ENCODE data around the gene SLC3A2.

SLC3A2 gene

DNA sequence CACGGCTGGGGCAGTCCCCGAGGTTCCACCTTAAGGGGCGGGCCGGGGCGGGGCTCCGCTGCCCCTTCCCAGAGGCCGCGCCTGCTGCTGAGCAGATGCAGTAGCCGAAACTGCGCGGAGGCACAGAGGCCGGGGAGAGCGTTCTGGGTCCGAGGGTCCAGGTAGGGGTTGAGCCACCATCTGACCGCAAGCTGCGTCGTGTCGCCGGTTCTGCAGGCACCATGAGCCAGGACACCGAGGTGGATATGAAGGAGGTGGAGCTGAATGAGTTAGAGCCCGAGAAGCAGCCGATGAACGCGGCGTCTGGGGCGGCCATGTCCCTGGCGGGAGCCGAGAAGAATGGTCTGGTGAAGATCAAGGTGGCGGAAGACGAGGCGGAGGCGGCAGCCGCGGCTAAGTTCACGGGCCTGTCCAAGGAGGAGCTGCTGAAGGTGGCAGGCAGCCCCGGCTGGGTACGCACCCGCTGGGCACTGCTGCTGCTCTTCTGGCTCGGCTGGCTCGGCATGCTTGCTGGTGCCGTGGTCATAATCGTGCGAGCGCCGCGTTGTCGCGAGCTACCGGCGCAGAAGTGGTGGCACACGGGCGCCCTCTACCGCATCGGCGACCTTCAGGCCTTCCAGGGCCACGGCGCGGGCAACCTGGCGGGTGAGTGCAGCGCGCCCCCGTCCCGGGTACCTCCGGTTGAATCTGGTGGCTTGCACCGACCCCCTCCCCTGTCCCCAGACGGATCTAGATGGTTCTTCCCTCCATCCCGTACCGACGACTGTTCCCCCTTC is at the start of gene SLC3A2:
Gene SLC3A2 (plus strand): TSS at position 94 of the 776 bp plus-strand sequence. CDS start 128 bp downstream, at position 222.
- TF ChIP-seq GATA2 (IDR thresholded peaks at IDR 0.05; ENCODE audit: low read depth, low read length) = no peak
- TF ChIP-seq GATA3 (IDR thresholded peaks at IDR 0.05; ENCODE audit: low read depth, low read length) = no peak

DNA sequence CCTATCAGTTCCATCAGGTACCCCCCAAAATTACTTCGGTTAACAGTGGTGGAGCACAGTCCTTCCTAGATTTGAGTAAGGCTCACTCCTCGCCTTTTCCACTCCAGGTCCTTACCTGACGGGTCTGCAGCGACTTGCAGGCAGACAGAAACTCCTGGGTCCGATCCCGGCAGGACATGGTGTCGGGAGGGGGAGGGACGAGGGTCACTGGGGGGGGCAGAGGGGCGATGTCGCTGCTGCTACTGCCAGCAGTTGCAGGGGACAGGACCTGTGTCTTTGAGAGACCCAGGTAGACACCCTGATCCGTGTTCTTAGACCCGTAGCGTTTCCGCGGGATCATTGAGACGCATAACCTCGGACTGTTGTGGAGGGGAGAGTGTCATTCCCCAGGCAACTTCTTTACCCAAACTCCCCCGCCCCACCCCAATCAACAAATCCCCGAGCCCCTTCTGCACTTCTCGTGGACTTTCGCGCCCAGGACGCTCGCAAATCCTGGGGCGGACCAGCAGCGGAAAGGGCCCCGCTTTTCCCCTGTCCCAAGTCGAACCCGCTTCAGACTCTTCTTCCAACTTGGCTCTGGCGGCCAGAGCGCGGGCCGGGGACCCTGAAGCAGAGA is 49.7 kb upstream of the SLC3A2 start:
- TF ChIP-seq GATA2 (IDR thresholded peaks at IDR 0.05; ENCODE audit: low read depth, low read length) = no peak
- TF ChIP-seq GATA3 (IDR thresholded peaks at IDR 0.05; ENCODE audit: low read depth, low read length) = no peak

DNA sequence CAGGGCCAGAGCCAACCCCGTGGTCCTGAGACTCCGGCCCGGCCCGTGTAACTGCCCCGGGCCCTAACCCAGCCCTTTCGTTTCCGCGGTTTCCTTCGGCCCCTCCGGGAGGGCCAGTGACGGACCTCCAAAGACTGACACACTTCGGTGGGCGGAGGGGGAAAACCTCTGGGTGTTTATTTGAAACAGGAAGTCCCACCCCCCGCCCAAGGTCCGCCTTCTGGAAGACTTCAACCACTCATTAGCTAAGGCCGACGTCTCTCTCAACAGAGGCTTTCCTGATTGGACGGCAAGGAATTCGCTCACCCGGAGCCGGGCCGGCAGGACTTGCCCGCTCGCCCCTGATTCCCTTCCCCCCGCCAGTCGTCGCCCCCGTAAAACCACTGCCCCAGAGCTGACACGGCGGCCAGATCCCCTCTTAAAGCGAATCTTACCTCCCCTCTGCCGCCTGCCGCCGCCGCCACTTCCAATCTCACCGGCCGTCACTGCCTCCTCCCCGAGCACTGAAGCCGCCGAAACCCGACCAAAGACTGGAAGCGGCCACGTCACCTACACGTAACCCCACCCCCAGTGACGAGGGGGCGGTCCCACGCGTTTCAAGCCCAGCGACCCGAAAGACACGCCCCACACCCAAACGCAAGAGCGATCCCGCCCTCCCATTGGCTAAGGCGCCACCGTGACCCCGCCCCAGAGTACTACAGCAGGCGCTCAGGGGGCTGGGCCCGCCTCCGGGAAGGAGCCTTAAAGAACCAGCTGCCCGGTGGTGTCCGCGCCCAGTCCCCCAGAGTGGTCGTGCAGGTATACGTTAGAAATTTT is 49.0 kb upstream of the SLC3A2 start, which contains the start of gene STX5:
Gene STX5 (minus strand): TSS at position 532 of the 816 bp plus-strand sequence. CDS start 808 bp downstream, outside the sequence.
- TF ChIP-seq GATA3 (IDR thresholded peaks at IDR 0.05; ENCODE audit: low read depth, low read length) (no peak), GATA2 (IDR thresholded peaks at IDR 0.05; ENCODE audit: low read depth, low read length) (no peak)

DNA sequence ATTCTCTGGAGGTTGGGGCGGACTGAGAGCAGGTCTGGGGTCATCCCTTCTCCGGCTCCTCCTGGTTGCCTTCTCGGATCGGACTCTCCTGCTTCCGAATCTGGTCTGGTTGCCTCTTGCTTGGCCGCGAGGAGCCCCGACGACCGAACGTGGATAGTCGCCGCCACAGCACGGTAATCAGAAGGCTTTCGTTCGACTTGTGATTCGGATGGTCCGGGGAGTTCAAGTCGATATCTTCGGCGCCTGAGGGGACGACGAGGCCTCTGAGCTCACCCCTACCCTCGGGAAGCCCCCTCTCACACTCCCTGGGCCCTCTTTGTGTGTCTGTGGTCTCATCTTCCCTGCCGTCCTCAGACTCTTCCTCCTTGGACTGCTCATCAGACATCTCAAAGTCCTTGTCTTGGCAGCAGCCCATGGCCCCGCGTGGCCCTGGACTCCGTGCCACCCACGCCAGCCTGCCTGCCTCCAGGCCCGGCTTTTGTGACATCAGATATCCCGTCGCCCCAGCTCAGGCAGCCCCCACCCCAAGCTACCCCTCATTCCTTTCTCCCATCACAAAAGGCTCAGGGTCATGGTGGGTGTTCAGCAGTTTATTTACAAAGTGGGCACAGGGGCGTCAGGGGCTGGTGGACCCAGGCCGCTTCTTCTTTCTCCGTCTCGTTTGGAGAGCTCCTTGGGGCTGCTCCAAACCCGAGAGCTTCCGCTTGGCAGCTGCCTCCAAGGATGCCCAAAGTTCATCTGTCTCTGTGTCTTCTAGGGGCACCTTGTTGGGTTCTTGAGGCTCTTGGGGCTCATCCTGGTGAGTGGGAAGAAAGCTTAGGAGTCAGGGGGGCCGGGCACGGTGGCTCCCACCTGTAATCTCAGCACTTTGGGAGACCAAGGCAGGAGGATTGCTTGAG is 48.1 kb upstream of the SLC3A2 start, which contains the start of gene TEX54:
Gene TEX54 (minus strand): TSS at position 506 of the 899 bp plus-strand sequence.
- TF ChIP-seq GATA3 (IDR thresholded peaks at IDR 0.05; ENCODE audit: low read depth, low read length) = no peak
- TF ChIP-seq GATA2 (IDR thresholded peaks at IDR 0.05; ENCODE audit: low read depth, low read length) = no peak

DNA sequence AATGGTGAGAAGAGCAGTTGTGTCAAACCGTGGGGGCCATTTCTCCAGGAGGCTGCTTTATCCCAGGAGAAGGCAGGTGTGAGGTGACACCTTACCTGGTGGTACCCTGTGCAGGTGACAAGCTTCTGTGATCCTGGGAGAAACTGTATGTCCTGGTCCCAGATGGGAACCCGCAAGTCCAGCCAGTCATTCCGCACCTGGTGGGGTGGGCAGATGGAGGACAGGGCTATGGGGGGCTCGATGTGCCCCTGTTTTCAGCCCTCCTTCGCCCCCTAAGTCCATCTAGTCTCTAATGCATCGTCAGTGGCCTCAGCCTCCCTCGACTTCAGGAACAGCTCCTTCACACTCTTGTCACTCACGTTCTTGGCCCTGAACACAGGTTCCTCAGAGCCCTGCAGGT is 45.4 kb upstream of the SLC3A2 start:
- no peak for TF ChIP-seq GATA3 (IDR thresholded peaks at IDR 0.05; ENCODE audit: low read depth, low read length)
- TF ChIP-seq GATA2 (IDR thresholded peaks at IDR 0.05; ENCODE audit: low read depth, low read length) = no peak

DNA sequence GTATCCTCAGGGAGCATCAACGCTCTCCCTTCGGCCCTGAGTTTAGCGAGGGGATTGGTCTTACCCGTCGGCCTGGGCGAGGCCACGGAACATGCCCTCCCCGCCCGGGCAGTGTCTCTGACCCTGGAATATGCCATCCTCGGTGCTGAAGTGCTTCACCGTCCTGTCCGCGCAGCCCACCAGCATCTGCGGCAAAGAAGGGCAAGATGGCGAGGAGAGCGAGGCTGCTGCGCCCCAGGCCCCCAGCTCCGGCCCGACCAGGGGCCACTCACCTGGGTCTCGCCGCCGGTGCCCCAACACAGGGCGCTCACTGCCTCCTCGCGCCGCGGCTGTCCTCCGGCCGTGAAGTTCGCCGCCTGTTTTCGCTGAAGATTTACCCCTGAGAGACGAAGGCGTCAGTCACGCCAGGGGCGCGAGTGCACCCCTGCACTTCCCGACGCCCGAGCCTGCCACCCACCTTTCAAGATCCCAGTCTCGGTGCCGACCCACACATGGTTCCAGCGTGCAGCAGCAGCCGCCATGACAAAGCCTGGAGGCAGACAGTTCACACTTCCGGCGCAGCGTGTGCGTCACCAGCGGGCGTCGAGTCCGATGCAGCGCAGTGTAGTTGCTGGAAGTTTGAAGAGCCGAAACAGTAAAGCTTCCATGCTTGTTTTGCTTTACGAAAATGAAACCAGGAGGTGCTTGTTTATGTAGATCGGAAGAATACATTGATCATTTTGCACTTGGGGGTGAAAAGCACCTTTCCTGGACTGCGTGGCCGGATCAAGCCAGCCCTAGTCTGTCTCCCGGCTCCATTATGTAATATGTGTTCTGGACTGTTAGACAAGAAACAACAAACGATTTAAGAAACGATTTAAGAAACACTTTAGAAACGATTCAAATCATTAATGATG is 41.4 kb upstream of the SLC3A2 start, which contains the start of gene WDR74:
Gene WDR74 (minus strand): TSS at position 541 of the 896 bp plus-strand sequence. CDS start 20 bp downstream, at position 521.
- TF ChIP-seq GATA2 (IDR thresholded peaks at IDR 0.05; ENCODE audit: low read depth, low read length) = no peak
- no peak for TF ChIP-seq GATA3 (IDR thresholded peaks at IDR 0.05; ENCODE audit: low read depth, low read length)

DNA sequence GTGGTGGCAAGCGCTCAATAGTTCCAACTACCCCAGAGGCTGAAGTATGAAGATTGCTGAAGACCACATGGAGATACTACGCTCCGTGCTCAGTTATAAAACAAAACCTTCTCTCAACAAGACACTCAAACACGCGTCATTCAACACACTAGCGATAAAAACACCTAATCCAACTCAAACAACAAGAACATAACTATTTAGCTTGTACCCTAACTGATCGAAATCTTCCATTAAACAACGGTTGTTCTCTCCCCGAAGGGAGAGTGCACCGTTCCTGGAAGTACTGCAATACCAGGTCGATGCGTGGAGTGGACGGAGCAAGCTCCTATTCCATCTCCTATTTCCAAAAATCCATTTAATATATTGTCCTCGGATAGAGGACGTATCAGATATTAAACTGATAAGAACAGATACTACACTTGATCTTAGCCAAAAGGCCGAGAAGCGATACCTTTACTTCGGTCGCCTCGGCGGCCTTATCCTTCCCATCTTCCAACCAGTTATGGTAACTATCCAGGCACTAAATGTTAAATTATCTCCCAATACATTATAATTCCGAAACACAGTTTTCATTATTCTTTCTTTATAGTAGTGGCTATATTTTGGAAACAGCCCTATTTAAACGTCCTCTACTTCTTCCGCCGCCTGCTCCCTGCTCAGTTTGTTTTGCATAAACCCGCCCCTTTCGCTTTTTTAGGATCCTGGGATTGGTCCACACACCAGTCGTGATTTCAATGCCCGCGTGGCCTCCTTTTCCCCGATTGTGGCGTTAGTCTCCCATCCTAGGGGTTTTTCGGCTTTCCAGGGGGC is 39.1 kb upstream of the SLC3A2 start:
- TF ChIP-seq GATA2 (IDR thresholded peaks at IDR 0.05; ENCODE audit: low read depth, low read length) (peak; percentile 90), GATA3 (IDR thresholded peaks at IDR 0.05; ENCODE audit: low read depth, low read length) (no peak)

DNA sequence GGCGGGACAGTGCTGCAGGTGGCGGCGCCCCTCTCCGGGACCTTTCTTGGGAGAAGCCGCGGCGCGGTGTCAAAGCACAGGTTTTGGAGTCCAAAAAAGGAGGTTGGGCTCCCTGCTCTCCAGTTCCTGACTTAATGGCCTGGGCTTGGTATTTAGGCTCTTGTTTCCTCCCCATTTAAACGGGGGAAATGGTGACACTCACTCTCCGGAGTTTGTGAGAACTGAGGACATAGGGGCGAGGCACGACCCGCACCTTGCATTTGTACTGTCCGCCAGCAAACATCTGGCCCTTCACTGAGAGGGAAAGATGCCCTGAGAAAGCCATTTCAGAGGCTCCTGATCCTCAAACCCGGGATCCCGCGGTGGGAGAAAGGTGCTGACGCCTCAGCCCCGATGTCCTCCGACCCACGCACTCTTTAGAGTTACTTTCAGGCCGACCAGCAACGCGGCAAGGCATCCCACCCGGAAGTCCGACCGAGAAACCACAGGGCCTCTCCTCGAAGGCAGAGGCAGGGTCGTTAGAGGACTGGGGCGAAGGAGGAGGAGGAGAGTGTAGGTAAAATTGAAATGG is 38.4 kb upstream of the SLC3A2 start:
- TF ChIP-seq GATA2 (IDR thresholded peaks at IDR 0.05; ENCODE audit: low read depth, low read length) = no peak
- no peak for TF ChIP-seq GATA3 (IDR thresholded peaks at IDR 0.05; ENCODE audit: low read depth, low read length)

DNA sequence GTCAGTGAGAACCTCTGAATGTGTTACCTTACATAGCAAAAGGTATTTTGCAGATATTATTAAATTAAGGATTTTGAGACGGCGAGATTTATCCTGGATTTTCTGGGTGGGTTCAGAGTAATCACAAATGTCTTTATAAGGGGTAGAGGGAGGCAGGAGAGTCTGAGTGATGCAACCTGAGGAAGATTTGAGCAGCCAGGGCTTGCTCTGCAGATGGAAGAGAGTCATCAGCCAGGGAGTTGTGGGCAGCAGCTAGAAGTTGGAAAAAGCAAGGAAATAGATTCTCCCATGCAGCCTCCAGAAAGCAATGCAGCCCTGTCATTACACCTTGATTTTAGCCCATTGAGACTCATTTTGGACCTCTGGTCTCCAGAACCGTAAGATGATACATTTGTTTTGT is 37.2 kb upstream of the SLC3A2 start:
- no peak for TF ChIP-seq GATA3 (IDR thresholded peaks at IDR 0.05; ENCODE audit: low read depth, low read length)
- TF ChIP-seq GATA2 (IDR thresholded peaks at IDR 0.05; ENCODE audit: low read depth, low read length) = no peak

DNA sequence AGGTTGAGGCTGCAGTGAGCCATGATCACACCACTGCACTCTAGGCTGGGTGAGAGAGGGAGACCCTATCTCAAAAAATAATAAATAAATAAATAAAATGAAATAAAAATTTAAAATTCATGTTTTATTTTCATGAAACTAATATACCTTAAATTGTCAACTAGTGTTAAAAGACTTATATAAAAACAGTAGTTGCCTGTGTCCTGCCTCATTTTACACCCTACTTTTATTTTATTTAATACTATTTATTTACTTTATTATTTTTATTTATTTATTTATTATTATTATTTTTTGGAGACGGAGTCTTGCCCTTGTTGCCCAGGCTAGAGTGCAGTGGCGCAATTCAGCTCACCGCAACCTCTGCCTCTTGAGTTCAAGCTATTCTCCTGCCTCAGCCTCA is 36.5 kb upstream of the SLC3A2 start:
- TF ChIP-seq GATA2 (IDR thresholded peaks at IDR 0.05; ENCODE audit: low read depth, low read length) (no peak), GATA3 (IDR thresholded peaks at IDR 0.05; ENCODE audit: low read depth, low read length) (no peak)

DNA sequence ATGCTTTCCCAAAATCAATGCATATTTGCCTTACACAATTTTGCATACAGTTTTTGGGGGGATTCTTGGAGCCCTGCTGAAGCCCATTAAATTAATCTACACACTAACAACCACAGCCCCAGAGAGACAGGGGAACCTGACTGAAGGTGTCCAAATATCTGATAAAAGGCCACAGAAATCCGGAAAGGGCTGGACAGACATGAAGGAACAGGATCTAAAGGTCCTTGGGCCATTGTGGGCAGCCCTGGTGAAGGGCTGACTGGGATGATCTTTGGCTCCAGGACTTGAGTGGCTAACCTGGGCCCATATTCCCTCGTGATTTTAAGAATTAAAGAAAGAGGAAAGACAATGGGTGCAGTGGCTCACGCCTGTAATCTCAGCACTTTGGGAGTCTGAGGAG is 34.5 kb upstream of the SLC3A2 start:
- TF ChIP-seq GATA2 (IDR thresholded peaks at IDR 0.05; ENCODE audit: low read depth, low read length) (no peak), GATA3 (IDR thresholded peaks at IDR 0.05; ENCODE audit: low read depth, low read length) (no peak)
